ENCODE measurements around the gene NPDC1. TPM values are rescaled to one million over a fixed set of nuclear protein-coding genes. Genes with fewer than 3 reads are reported as not detected.

The NPDC1 gene
- total and polyA plus RNA-seq, 2 of the 8 experiments (the other 6 are each of a cell fraction or from before 2014, with no cell fraction given): 26.2 to 44.1 TPM

- Histone ChIP-seq H3K27ac (ENCODE audit: low read depth, low read length) (no peak overlapping the region), H3K4me2 (ENCODE audit: insufficient read depth in 1 of 2, low read depth in 2 of 2, low read length in 2 of 2) (no peak overlapping the region), H2BK12ac (ENCODE audit: low read depth, low read length) (no peak overlapping the region), H4K91ac (replicated peaks; ENCODE audit: insufficient read length, low read length) (no peak overlapping the region), H3K56ac (replicated peaks; ENCODE audit: insufficient read length, low read depth, low read length) (no peak overlapping the region), H3K9me3 (ENCODE audit: insufficient read depth in 2 of 2, low read depth in 1 of 2, low read length in 1 of 2) (peaks cover 0 to 10% of the 10 kb centered on the region in 2 experiments; a peak in 1 of 4 replicates), H2BK15ac (ENCODE audit: low read length) (no peak overlapping the region), H2BK5ac (ENCODE audit: low read depth, low read length) (no peak overlapping the region), H2BK120ac (replicated peaks; ENCODE audit: low read depth, low read length) (no peak overlapping the region), H2BK20ac (ENCODE audit: low read length) (no peak overlapping the region), H4K5ac (ENCODE audit: insufficient read length, low read depth, low read length) (no peak overlapping the region), H3K18ac (ENCODE audit: extremely low read depth, low read length) (no peak overlapping the region), H3K9ac (replicated peaks in 1 of 4; ENCODE audit: extremely low read depth in 1 of 4, low read depth in 3 of 4, low read length in 3 of 4) (no peak overlapping the region), H3K14ac (ENCODE audit: insufficient read length) (no peak overlapping the region), H3K27me3 (replicated peaks in 1 of 4; ENCODE audit: control insufficient read depth in 3 of 4, extremely low read depth in 1 of 4, insufficient read depth in 3 of 4, low read length in 3 of 4) (no peaks in the 10 kb centered on the region), H2AFZ (ENCODE audit: low read length) (no peak overlapping the region), H3K79me2 (ENCODE audit: control insufficient read depth in 1 of 2, insufficient read depth in 2 of 2, low read length in 2 of 2) (no peaks in the 10 kb centered on the region), H2AK5ac (ENCODE audit: low read depth, low read length) (no peak overlapping the region), H3K4me1 (replicated peaks in 1 of 4; ENCODE audit: control insufficient read depth in 3 of 4, insufficient read depth in 4 of 4, low read length in 3 of 4) (no peaks in the 10 kb centered on the region; a peak in 1 of 7 replicates), H3K23ac (ENCODE audit: insufficient read length) (no peak overlapping the region), H3K23me2 (ENCODE audit: low read depth, low read length) (no peaks in the 10 kb centered on the region), H4K20me1 (replicated peaks in 1 of 2; ENCODE audit: control insufficient read depth in 1 of 2, insufficient read depth in 2 of 2, low read length in 2 of 2) (no peaks in the 10 kb centered on the region), H3K4ac (replicated peaks; ENCODE audit: insufficient read length, low read depth, low read length) (no peak overlapping the region), H4K8ac (ENCODE audit: extremely low read depth, insufficient read depth, low read length) (no peak overlapping the region; the same call in none of the 2 replicates), H3K4me3 (ENCODE audit: extremely low read depth in 1 of 4, insufficient read depth in 2 of 4, low read depth in 3 of 4, low read length in 4 of 4) (no peak overlapping the region), H3K36me3 (ENCODE audit: control insufficient read depth in 2 of 4, insufficient read depth in 4 of 4, low read length in 3 of 4) (no peaks in the 10 kb centered on the region), H3K79me1 (ENCODE audit: low read depth, low read length) (no peaks in the 10 kb centered on the region)
- ChIA-PET POLR2A (ENCODE audit: partially characterized antibody) (no interaction called here), CTCF (ENCODE audit: partially characterized antibody) (interaction anchor here (0.5 to 2.9 kb wide), 8 partner anchors 9 to 134 kb away, joined by 3 to 19 read pairs (median 3); partner anchors contain the start of gene CLIC3)
- DNase-seq (ENCODE audit: low read depth in 1 of 2, low spot score in 2 of 2) (no peak), FAIRE-seq (no peak)
- WGBS, 2 experiments (ENCODE audit: extremely low coverage in 1 of 2, insufficient coverage in 1 of 2, insufficient read length in 1 of 2, insufficient replicate concordance in 2 of 2, low coverage in 1 of 2, low lambda C conversion rate in 2 of 2, missing lambda C conversion rate in 1 of 2): 90% methylated on average over 24 of the region's 24 CpGs; no CpG with 5 or more reads in 1 of the 2 experiments
- TF ChIP-seq ATF2 (IDR thresholded peaks at IDR 0.05; ENCODE audit: low read length): no peak
- TF ChIP-seq TAF7 (optimal IDR thresholded peaks at IDR 0.05; ENCODE audit: borderline replicate concordance, low read depth, low read length): no peak
- TF ChIP-seq RNF2 (IDR thresholded peaks at IDR 0.05; ENCODE audit: borderline replicate concordance, low read depth, low read length, missing control alignments, poor library complexity, severe bottlenecking): no peak
- TF ChIP-seq HDAC2 (IDR thresholded peaks at IDR 0.05; ENCODE audit: borderline replicate concordance in 1 of 2, low read depth in 2 of 2, low read length in 2 of 2): no peak
- TF ChIP-seq RFX5 (IDR thresholded peaks at IDR 0.05; ENCODE audit: borderline replicate concordance, low read depth, low read length): no peak
- no peak for TF ChIP-seq RXRA (IDR thresholded peaks at IDR 0.05; ENCODE audit: insufficient read depth, low read depth, low read length)
- TF ChIP-seq USF2 (IDR thresholded peaks at IDR 0.05; ENCODE audit: low read length): no peak
Observed at GRCh38 chr9:137006116-137007003, 39.6 kb downstream of the NPDC1 start.
